OCI-LY7 (cell line): ENCODE results near the gene SLC7A7. TPM values are rescaled to one million over a fixed set of nuclear protein-coding genes. Genes with fewer than 3 reads are reported as not detected.

Experiments
- BruUV-seq: library from RNA; stranded (reverse); fragments of 400-500 nt; replicated peaks from 2 replicates; lab custom pipeline; 2021; lab: Mats Ljungman, UMichigan
- CTCF ChIA-PET: fragments of 300-600 bp; sonication (Branson Sonifier 250); formaldehyde crosslinking; loops from one replicate; lab custom pipeline; 2022; ENCODE audit warnings: antibody characterized with exemption; ENCODE audit not compliant: unreplicated experiment; lab: Charles Lee
- POLR2A ChIA-PET: fragments of 300-600 bp; sonication (Branson Sonifier 250); formaldehyde crosslinking; loops from one replicate; lab custom pipeline; 2022; ENCODE audit warnings: antibody characterized with exemption; lab: Charles Lee
- DNase-seq: peaks from one replicate; pipeline ENCODE4 v3.0.0-alpha.2; 2015; ENCODE audit warnings: low spot score
- H2AFZ ChIP-seq: fragments of 200-600 bp; sonication (generic), shearing (Covaris generic); 2 replicates; pipeline ENCODE4 v1.6.1; 2014; ENCODE audit warnings: mild to moderate bottlenecking, antibody characterized with exemption, low read length, moderate library complexity
- H3K27ac ChIP-seq: fragments of 200-600 bp; sonication (generic); 2 replicates; pipeline ENCODE4 v1.5.1; 2014; ENCODE audit warnings: mixed run types, low read depth, mild to moderate bottlenecking, moderate library complexity, low read length, inconsistent platforms; ENCODE audit not compliant: poor library complexity, severe bottlenecking
- H3K36me3 ChIP-seq: fragments of 200-600 bp; sonication (generic); 2 replicates; pipeline ENCODE4 v1.6.1; 2014; ENCODE audit warnings: mild to moderate bottlenecking, antibody characterized with exemption, low read length, moderate library complexity, mixed read lengths; ENCODE audit not compliant: insufficient read depth
- H3K4me1 ChIP-seq: fragments of 200-600 bp; sonication (generic); 2 replicates; pipeline ENCODE4 v1.5.1; 2014; ENCODE audit warnings: mild to moderate bottlenecking, low read length; ENCODE audit not compliant: insufficient read depth, poor library complexity, severe bottlenecking
- H3K4me2 ChIP-seq: fragments of 200-600 bp; sonication (generic); 2 replicates; pipeline ENCODE4 v1.6.1; 2014; ENCODE audit warnings: mild to moderate bottlenecking, low read length
- H3K4me3 ChIP-seq: fragments of 200-600 bp; sonication (generic); 2 replicates; pipeline ENCODE4 v1.5.1; 2014; ENCODE audit warnings: mild to moderate bottlenecking, low read depth, low read length; ENCODE audit not compliant: poor library complexity, severe bottlenecking
- H3K79me2 ChIP-seq: fragments of 200-600 bp; sonication (generic); 2 replicates; pipeline ENCODE4 v1.6.1; 2016; ENCODE audit warnings: low read depth, mild to moderate bottlenecking, low read length, moderate library complexity, mixed read lengths; ENCODE audit not compliant: insufficient read depth
- H3K9me2 ChIP-seq: fragments of 200-600 bp; sonication (generic); 2 replicates; pipeline ENCODE4 v1.6.1; 2016; ENCODE audit warnings: mild to moderate bottlenecking, low read length, mixed read lengths; ENCODE audit not compliant: insufficient read depth
- H3K9me3 ChIP-seq: fragments of 200-600 bp; sonication (generic); 2 replicates; pipeline ENCODE4 v1.6.1; 2014; ENCODE audit warnings: mild to moderate bottlenecking, mixed run types, low read length, mixed read lengths
- H4K20me1 ChIP-seq: fragments of 200-600 bp; sonication (generic); 2 replicates; pipeline ENCODE4 v1.6.1; 2014; ENCODE audit warnings: mild to moderate bottlenecking, antibody characterized with exemption, low read length, moderate library complexity, mixed read lengths; ENCODE audit not compliant: insufficient read depth
- EZH2phosphoT487 ChIP-seq: fragments of 200-600 bp; sonication (generic); IDR thresholded peaks from 2 replicates; pipeline ENCODE4 v1.6.1; 2018; ENCODE audit warnings: low read depth, borderline replicate concordance, mild to moderate bottlenecking, mixed run types, antibody characterized with exemption, low read length, moderate library complexity, mixed read lengths
- intact Hi-C: fragments of 100-400 bp; cut with micrococcal nuclease; formaldehyde crosslinking; loops from one replicate; pipeline ENCODE4 v1.10.0; 2022; ENCODE audit not compliant: unreplicated experiment
- total RNA-seq, 2 experiments: library from RNA; depleted of rRNA in 1 of 2; stranded (reverse); fragments of >200 nt in 1 of 2; shearing (Covaris generic) in 1 of 2; gene quantifications; 2 replicates each; pipeline ENCODE4 v1.2.3, GENCODE V29; 2014 to 2022
- TF ChIP-seq, protein P1 (sequence below): fragments of 200-600 bp; sonication (generic); conservative IDR thresholded peaks from 2 replicates; pipeline ENCODE4 v1.5.1; 2014; ENCODE audit warnings: mild to moderate bottlenecking, antibody characterized with exemption, low read length, moderate library complexity, mixed read lengths

Gene SLC7A7
- total RNA-seq, 2 experiments from 2014 or later: 30.6 to 59.2 TPM

DNA sequence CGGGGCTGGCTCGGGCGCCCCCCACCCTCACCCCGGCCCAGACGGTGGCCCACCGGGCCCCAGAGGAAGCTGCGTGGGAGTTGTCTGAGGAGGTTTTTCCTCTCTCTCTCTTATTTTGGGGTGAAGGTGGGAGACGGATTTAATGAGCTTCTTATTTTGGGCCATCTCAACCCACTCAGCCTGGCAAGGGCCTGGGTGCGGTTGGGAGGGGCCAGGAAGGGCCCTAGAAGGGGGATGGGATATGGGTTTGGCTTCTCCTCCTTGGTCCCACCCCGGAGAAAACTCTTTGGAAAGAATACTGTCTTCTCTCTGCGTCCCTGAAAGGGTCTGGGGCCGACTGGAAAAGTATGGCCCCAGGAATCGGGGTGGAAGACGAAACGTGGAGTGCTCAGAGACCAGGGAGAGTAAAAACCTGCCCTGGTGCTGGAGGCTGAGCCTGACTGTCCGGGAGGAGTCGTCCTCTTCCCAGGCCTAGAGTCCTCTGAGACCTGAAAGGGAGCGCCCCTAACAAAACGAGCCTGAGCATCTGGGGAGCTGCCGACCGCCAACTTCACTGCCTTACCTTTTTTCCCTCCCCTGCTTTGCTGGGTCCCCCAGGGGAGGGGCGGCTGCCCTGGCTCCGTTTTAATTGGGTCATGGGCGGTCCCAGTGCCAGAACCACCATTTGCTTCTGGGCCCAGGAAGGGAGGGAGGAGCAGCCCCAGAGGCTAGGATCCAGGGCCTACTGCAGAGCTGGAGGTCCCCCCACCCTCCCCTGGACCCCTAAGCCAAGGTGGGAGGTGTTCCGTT lies 22.7 kb upstream of the SLC7A7 start:
- no peak for DNase-seq
- H3K4me3 ChIP-seq: no peak overlapping the region
- no peaks in the 10 kb centered on the region for H3K9me3 ChIP-seq
- H3K4me1 ChIP-seq: no peaks in the 10 kb centered on the region
- H3K36me3 ChIP-seq: peaks cover 34% of the 10 kb centered on the region
- CTCF ChIA-PET: interaction anchor here (0.6 kb wide), 1 partner anchor 367 kb away, joined by 4 read pairs; no protein-coding TSS in a partner anchor
- BruUV-seq: no TSS peak
- H2AFZ ChIP-seq: no peak overlapping the region
- H4K20me1 ChIP-seq: no peaks in the 10 kb centered on the region
- POLR2A ChIA-PET: interaction anchor here (0.6 to 0.9 kb wide), 3 partner anchors 8 to 13 kb away, joined by 3 to 4 read pairs (median 3); partner anchors contain the start of gene MRPL52
- H3K79me2 ChIP-seq: no peaks in the 10 kb centered on the region
- no peak overlapping the region for H3K27ac ChIP-seq
- intact Hi-C loops: no loop called here
- no peak for TF ChIP-seq EZH2phosphoT487
- TF ChIP-seq, protein P1, sequence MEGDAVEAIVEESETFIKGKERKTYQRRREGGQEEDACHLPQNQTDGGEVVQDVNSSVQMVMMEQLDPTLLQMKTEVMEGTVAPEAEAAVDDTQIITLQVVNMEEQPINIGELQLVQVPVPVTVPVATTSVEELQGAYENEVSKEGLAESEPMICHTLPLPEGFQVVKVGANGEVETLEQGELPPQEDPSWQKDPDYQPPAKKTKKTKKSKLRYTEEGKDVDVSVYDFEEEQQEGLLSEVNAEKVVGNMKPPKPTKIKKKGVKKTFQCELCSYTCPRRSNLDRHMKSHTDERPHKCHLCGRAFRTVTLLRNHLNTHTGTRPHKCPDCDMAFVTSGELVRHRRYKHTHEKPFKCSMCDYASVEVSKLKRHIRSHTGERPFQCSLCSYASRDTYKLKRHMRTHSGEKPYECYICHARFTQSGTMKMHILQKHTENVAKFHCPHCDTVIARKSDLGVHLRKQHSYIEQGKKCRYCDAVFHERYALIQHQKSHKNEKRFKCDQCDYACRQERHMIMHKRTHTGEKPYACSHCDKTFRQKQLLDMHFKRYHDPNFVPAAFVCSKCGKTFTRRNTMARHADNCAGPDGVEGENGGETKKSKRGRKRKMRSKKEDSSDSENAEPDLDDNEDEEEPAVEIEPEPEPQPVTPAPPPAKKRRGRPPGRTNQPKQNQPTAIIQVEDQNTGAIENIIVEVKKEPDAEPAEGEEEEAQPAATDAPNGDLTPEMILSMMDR: no peak
- H3K9me2 ChIP-seq: no peaks in the 10 kb centered on the region
- H3K4me2 ChIP-seq: no peak overlapping the region

DNA sequence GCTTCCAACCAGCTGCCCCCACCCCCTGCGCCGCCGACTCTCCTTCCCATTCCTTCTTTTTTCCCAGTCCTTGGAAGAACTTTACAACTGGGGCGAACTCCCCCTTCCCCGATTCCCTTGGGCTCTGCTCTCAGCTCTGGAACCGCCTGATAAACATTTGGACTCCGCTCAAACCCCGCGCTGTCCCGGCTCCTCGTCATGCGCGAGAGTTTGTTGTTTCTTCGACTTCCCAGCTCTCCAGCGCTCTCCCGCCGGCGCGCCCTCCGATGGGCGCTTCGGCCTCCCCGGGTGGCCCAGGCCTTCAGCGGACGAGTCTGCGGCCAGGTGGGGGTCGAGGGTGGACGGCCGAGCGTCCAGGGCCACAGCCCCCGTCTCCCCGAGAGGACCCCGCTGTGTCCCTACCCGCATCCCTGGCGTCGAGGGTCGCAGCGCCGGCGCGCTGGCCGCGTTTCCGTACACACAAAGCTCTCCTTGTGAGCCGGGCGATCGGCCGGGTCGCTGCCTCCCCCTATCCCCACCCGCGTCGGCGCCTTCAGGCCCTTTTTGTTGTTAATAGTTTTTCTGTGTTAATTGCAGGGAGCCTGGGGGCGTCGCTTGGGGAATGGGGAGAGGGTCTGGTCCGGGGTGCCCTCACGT lies 22.0 kb upstream of the SLC7A7 start:
- H3K4me2 ChIP-seq: no peak overlapping the region
- no TSS peak for BruUV-seq

More for the DNA sequence above, 22.0 kb upstream of the SLC7A7 start:
- no peak for TF ChIP-seq EZH2phosphoT487
- TF ChIP-seq, protein P1: no peak
- ChIA-PET CTCF (no interaction called here), POLR2A (no interaction called here)
- intact Hi-C loops: no loop called here
- peaks cover 40% of the 10 kb centered on the region for H3K36me3 ChIP-seq
- H2AFZ ChIP-seq: no peak overlapping the region
- no peak overlapping the region for H3K27ac ChIP-seq
- H3K79me2 ChIP-seq: no peaks in the 10 kb centered on the region
- H3K9me3 ChIP-seq: no peaks in the 10 kb centered on the region
- no peak for DNase-seq
- no peak overlapping the region for H3K4me3 ChIP-seq
- no peaks in the 10 kb centered on the region for H4K20me1 ChIP-seq
- no peaks in the 10 kb centered on the region for H3K4me1 ChIP-seq
- H3K9me2 ChIP-seq: no peaks in the 10 kb centered on the region
